Raji (cell line): ENCODE measurements around the gene TOE1.

Experiments used
- POLR2A ChIP-seq: IDR thresholded peaks from 2 replicates; pipeline ENCODE4 v1.6.1; 2011; ENCODE audit warnings: low read depth, low read length, control low read depth; ENCODE audit not compliant: insufficient read depth

The TOE1 gene

GRCh38 chr1:45319761-45320160 lies 20.2 kb upstream of the TOE1 start:
- no peak for TF ChIP-seq POLR2A

GRCh38 chr1:45321444-45321843 lies 18.5 kb upstream of the TOE1 start:
- no peak for TF ChIP-seq POLR2A

GRCh38 chr1:45322486-45323040 lies 17.4 kb upstream of the TOE1 start:
- TF ChIP-seq POLR2A: no peak

GRCh38 chr1:45325851-45326506 lies 14.0 kb upstream of the TOE1 start:
- TF ChIP-seq POLR2A: no peak

GRCh38 chr1:45326627-45327623 lies 13.0 kb upstream of the TOE1 start, which contains the start of gene HPDL:
HPDL (plus strand) TSS chr1:45326895; CDS start chr1:45327149, 254 bp downstream.
- no peak for TF ChIP-seq POLR2A

GRCh38 chr1:45327644-45328515 lies 12.1 kb upstream of the TOE1 start:
- no peak for TF ChIP-seq POLR2A

GRCh38 chr1:45328680-45329079 lies 11.3 kb upstream of the TOE1 start:
- no peak for TF ChIP-seq POLR2A

GRCh38 chr1:45329445-45329844 lies 10.5 kb upstream of the TOE1 start:
- no peak for TF ChIP-seq POLR2A

- no peak for TF ChIP-seq POLR2A
Measured at GRCh38 chr1:45331436-45332345, 8.3 kb upstream of the TOE1 start.

- TF ChIP-seq POLR2A: no peak
Measured at GRCh38 chr1:45332346-45332720, 7.6 kb upstream of the TOE1 start.

- TF ChIP-seq POLR2A: no peak
Measured at GRCh38 chr1:45334308-45335245, 5.4 kb upstream of the TOE1 start.

GRCh38 chr1:45335855-45336324 lies 4.1 kb upstream of the TOE1 start:
- TF ChIP-seq POLR2A: no peak
